KMS-11 (cell line): ENCODE data around the gene GALNT9.

Source experiments
- H2AFZ ChIP-seq: fragments of 200-600 bp; sonication (generic); 2 replicates; pipeline ENCODE4 v1.6.1; 2016; ENCODE audit warnings: antibody characterized with exemption, mixed run types, low read depth
- H3K27ac ChIP-seq: fragments of 200-600 bp; sonication (generic); 2 replicates; pipeline ENCODE4 v1.6.1; 2016; ENCODE audit warnings: mild to moderate bottlenecking, mixed run types
- H3K27me3 ChIP-seq: fragments of 200-600 bp; sonication (generic); 2 replicates; pipeline ENCODE4 v1.6.1; 2017; ENCODE audit warnings: mild to moderate bottlenecking, low read depth, mixed run types, moderate library complexity; ENCODE audit not compliant: insufficient read depth
- H3K36me3 ChIP-seq: fragments of 200-600 bp; sonication (generic); 2 replicates; pipeline ENCODE4 v1.6.1; 2017; ENCODE audit warnings: mild to moderate bottlenecking, mixed run types; ENCODE audit not compliant: insufficient read depth
- H3K4me1 ChIP-seq: fragments of 200-600 bp; sonication (generic); 2 replicates; pipeline ENCODE4 v1.6.1; 2016; ENCODE audit warnings: mild to moderate bottlenecking, low read depth, mixed run types; ENCODE audit not compliant: poor library complexity, severe bottlenecking
- H3K4me2 ChIP-seq: fragments of 200-600 bp; sonication (generic); 2 replicates; pipeline ENCODE4 v1.7.0; 2016; ENCODE audit warnings: mild to moderate bottlenecking, mixed run types
- H3K4me3 ChIP-seq: fragments of 200-600 bp; sonication (generic); IDR thresholded peaks from 2 replicates; pipeline ENCODE4 v1.6.1; 2017; ENCODE audit warnings: low read depth, low read length, mixed read lengths; ENCODE audit not compliant: insufficient read depth
- H3K79me2 ChIP-seq: fragments of 200-600 bp; sonication (generic); 2 replicates; pipeline ENCODE4 v1.6.1; 2016; ENCODE audit warnings: low read depth, mixed run types; ENCODE audit not compliant: insufficient read depth
- H3K9ac ChIP-seq: fragments of 200-600 bp; sonication (generic); 2 replicates; pipeline ENCODE4 v1.6.1; 2016; ENCODE audit warnings: mild to moderate bottlenecking, mixed run types
- H4K20me1 ChIP-seq: fragments of 200-600 bp; sonication (generic); 2 replicates; pipeline ENCODE4 v1.6.1; 2016; ENCODE audit warnings: mild to moderate bottlenecking, mixed run types; ENCODE audit not compliant: insufficient read depth
- CTCF ChIP-seq: fragments of 200-600 bp; sonication (generic); conservative IDR thresholded peaks from 2 replicates; pipeline ENCODE4 v1.6.1; 2017; ENCODE audit warnings: low read depth, mild to moderate bottlenecking, antibody characterized with exemption, low read length, moderate library complexity, mixed read lengths

The GALNT9 gene

GRCh38 chr12:132366341-132366861 is 37.0 kb upstream of the GALNT9 start:
- Histone ChIP-seq H3K36me3 (no peaks in the 10 kb centered on the region), H2AFZ (no peak overlapping the region), H3K27me3 (peaks cover 12% of the 10 kb centered on the region; the same call in 1 of the 2 replicates), H3K4me3 (no peak overlapping the region), H3K4me2 (no peak overlapping the region), H3K4me1 (no peaks in the 10 kb centered on the region), H3K27ac (no peak overlapping the region), H4K20me1 (no peaks in the 10 kb centered on the region), H3K9ac (no peak overlapping the region), H3K79me2 (no peaks in the 10 kb centered on the region)
- TF ChIP-seq CTCF: no peak

- TF ChIP-seq CTCF: no peak
- H3K9ac ChIP-seq: no peak overlapping the region
- H3K36me3 ChIP-seq: no peaks in the 10 kb centered on the region
- H3K79me2 ChIP-seq: no peaks in the 10 kb centered on the region
- H2AFZ ChIP-seq: no peak overlapping the region
- no peaks in the 10 kb centered on the region for H4K20me1 ChIP-seq
- H3K27me3 ChIP-seq: peaks cover 6% of the 10 kb centered on the region; the same call in 1 of the 2 replicates
- no peak overlapping the region for H3K4me2 ChIP-seq
- H3K27ac ChIP-seq: no peak overlapping the region
- no peaks in the 10 kb centered on the region for H3K4me1 ChIP-seq
- no peak overlapping the region for H3K4me3 ChIP-seq
Observed at GRCh38 chr12:132365226-132365625, 35.8 kb upstream of the GALNT9 start.

GRCh38 chr12:132364348-132364902 is 35.0 kb upstream of the GALNT9 start:
- no peaks in the 10 kb centered on the region; the same call in 1 of the 2 replicates for H3K27me3 ChIP-seq
- no peaks in the 10 kb centered on the region for H3K4me1 ChIP-seq
- H3K9ac ChIP-seq: no peak overlapping the region
- no peaks in the 10 kb centered on the region for H3K36me3 ChIP-seq
- no peak overlapping the region for H3K27ac ChIP-seq
- H3K4me3 ChIP-seq: no peak overlapping the region
- TF ChIP-seq CTCF: no peak
- H3K79me2 ChIP-seq: no peaks in the 10 kb centered on the region
- H4K20me1 ChIP-seq: no peaks in the 10 kb centered on the region
- H2AFZ ChIP-seq: no peak overlapping the region
- H3K4me2 ChIP-seq: no peak overlapping the region

- H3K27me3 ChIP-seq: no peaks in the 10 kb centered on the region
- no peaks in the 10 kb centered on the region for H3K79me2 ChIP-seq
- no peak overlapping the region for H2AFZ ChIP-seq
- no peak overlapping the region for H3K27ac ChIP-seq
- no peak overlapping the region for H3K9ac ChIP-seq
- H3K4me1 ChIP-seq: no peaks in the 10 kb centered on the region
- H3K4me2 ChIP-seq: no peak overlapping the region
- no peak for TF ChIP-seq CTCF
- no peaks in the 10 kb centered on the region for H3K36me3 ChIP-seq
- no peaks in the 10 kb centered on the region for H4K20me1 ChIP-seq
- no peak overlapping the region for H3K4me3 ChIP-seq
Observed at GRCh38 chr12:132363661-132364347, 34.4 kb upstream of the GALNT9 start.
